GM12875 (cell line): ENCODE results near the gene LDLRAD4.

Experiments used
- H3K4me3 ChIP-seq: one replicate; pipeline ENCODE4 v1.5.1; 2011; ENCODE audit warnings: low read depth, low read length, control low read depth
- TF ChIP-seq, protein P1 (sequence below): IDR thresholded peaks from 2 replicates; pipeline ENCODE4 v1.5.1; 2011; ENCODE audit warnings: low read depth, mild to moderate bottlenecking, control low read depth, inconsistent platforms, low read length, moderate library complexity, borderline replicate concordance; ENCODE audit not compliant: insufficient read depth

The LDLRAD4 gene

DNA sequence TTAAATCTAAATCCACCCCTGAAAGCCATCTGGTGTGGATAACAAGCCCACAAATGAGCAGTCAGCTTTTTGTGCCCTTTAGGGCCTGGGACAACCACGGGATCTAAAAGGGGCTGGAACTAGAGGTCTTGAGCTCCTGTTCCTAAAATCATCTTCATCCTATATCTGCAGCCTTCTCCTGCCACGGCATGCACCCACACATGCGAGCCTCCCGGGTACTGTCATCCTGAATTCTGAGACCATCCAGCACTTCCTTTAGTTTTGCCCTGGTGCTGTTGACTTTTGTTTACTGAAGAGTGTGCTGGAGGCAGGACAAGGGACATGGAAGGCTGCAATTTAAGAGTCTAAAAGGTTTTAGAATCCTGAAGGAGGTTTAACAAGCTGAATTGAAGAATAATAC lies 324.6 kb downstream of the LDLRAD4 start:
- TF ChIP-seq, protein P1, sequence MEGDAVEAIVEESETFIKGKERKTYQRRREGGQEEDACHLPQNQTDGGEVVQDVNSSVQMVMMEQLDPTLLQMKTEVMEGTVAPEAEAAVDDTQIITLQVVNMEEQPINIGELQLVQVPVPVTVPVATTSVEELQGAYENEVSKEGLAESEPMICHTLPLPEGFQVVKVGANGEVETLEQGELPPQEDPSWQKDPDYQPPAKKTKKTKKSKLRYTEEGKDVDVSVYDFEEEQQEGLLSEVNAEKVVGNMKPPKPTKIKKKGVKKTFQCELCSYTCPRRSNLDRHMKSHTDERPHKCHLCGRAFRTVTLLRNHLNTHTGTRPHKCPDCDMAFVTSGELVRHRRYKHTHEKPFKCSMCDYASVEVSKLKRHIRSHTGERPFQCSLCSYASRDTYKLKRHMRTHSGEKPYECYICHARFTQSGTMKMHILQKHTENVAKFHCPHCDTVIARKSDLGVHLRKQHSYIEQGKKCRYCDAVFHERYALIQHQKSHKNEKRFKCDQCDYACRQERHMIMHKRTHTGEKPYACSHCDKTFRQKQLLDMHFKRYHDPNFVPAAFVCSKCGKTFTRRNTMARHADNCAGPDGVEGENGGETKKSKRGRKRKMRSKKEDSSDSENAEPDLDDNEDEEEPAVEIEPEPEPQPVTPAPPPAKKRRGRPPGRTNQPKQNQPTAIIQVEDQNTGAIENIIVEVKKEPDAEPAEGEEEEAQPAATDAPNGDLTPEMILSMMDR: no peak
- H3K4me3 ChIP-seq: no peak overlapping the region

DNA sequence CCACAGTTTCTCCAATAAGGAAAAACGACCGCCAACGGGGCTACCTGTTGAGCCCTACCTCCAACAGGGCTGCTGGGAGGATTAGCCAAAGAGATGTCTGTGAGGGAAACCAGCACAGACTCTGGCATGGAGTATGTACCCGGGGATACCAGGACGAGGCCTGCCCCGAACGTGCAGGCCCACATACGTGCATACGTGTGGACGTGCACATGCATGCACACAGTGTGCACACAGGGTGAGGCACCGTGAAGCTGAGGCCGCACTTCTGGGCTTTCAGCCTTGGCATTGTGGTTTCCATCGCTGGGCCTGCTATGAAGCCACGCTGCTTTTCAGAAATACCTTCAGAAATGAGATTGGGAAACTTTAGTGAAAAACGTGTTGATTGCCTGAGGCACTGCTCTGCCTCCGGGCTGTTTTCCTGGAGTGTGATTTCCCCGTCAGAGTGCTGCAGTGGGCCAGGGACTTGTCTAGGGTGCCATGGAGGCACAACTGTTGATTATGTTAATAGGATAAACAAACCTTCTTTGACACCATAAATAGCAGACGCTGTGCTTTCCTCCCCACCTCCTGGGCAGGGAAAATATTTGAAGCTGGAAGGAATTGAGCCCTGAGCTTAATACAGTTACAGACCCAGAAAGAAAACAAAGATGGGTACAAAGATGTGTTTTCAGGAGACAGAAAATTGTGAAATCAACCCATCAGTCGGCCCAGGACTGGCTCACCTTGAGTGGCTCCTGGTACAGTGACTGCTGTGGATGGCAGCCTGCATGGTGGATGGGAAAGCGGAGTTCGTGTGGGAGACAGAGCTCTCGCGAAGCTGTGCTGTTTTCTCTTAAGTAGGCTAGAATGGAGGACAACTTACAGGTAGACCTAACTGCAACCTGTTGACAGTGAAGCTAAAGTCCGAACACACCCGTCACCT lies 325.5 kb downstream of the LDLRAD4 start:
- H3K4me3 ChIP-seq: no peak overlapping the region
- TF ChIP-seq, protein P1: no peak

DNA sequence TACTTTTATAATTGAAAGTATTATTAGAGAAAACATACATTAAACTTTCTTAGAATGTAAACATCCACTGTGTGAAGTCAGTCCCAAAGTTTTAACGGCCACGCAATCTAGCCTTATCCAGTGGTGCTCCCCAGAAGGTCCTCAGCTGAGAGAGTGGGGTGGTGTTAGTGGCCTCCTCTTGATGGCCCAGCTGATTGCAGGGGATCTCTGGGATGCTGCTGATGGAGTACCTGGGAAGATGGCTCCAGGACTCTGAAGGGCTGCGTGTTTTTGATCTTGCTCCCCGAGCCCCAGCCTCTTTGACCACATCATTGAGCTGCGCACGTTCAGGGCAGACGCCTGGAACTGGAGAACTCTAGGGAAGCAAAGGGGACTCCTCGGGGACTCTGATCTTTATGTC lies 326.4 kb downstream of the LDLRAD4 start:
- H3K4me3 ChIP-seq: no peak overlapping the region
- TF ChIP-seq, protein P1: no peak

DNA sequence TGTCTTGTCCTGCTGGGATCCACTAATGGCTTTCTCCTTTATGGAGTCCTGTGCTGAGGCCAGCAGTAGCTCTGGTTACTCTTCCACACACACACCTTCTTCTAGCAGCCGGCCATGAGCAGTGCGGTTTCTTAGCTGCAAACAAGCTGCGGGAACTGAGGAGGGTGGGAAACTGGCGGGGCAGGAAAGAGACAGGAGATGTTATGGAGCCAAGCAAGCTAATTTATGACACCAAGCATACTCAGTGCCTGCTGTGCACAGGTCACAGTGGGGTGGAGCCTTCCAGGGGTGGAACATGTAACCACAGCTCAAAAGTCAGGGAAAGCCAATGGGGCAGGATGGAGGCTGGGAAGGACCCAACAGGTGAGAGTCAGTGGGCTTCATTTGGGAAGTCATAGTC lies 327.0 kb downstream of the LDLRAD4 start:
- TF ChIP-seq, protein P1: no peak
- H3K4me3 ChIP-seq: no peak overlapping the region

DNA sequence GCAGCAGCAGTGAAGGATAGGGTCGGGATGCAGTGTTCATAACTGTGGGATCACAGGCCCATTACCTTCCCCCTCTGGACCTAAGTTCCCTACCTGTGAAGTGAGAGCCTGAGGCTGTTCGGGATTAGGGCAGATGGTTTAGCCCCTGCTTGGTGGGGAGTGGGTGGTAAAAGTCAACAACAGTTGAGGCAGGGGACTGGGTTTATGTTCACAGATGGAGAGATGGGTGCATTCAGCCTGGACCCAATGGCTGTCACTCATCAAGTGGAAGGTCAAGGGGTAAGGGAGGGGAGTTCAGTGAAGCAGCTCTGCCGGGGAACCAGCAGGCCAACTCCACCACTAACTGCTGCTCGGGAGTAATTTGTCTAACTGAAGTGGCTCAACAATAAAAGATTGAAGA lies 327.4 kb downstream of the LDLRAD4 start:
- TF ChIP-seq, protein P1: no peak
- H3K4me3 ChIP-seq: no peak overlapping the region

DNA sequence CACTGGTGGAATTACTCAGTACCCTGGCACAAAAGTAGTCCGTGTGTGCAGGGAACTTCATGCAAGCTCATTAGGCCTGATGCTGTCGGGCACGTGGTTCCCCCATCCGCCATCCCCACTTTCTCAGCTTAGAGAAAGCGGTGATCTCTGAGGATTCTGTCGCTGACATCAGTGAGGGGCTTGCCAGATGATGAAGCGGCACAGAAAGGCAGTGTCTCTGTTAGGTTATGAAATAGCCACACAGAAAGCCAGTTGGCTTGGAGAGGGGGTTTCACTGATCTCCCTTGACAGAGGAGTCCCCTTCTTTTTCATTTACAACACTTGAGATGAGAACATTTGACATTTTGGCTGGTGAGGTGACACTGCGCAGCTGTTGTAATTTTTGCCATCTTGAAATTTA lies 328.1 kb downstream of the LDLRAD4 start:
- TF ChIP-seq, protein P1: no peak
- H3K4me3 ChIP-seq: no peak overlapping the region

DNA sequence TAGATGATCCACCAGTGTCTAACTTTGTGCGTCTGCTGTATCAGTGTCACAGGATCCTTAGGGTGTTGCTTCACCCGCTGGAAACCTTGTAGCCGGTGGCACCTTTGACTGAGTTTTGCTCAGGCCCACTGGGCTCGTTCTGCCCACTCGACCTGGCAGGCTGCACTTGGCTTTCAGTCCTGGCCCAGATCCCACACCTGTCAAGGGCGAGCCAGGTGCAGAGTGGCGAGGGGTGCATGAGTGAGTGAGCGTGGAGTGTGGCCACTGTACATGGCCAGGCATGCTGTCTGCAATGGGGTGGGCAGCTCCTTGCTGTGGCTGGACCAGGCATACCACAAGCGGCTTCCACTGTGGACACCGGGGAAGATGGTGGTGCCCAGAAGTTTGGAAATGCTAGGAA lies 328.8 kb downstream of the LDLRAD4 start:
- H3K4me3 ChIP-seq: no peak overlapping the region
- TF ChIP-seq, protein P1: no peak
